ENCODE results near the gene ZNF792. TPM values are rescaled to one million over a fixed set of nuclear protein-coding genes. Genes with fewer than 3 reads are reported as not detected.
"Not testable (repeated sequence)": the region's sequence is repeated elsewhere in the genome, so short reads cannot be mapped to it uniquely, and the experiment has no call there.

ZNF792 gene
- total RNA-seq, 3 donors from 2014 or later (not counting 1 experiment from before 2014, with no cell fraction given), result 11.9 to 19.6 (median 16.2) TPM

- peaks cover 53% of the 10 kb centered on the region for H3K4me1 ChIP-seq (ENCODE audit: control insufficient read depth, insufficient read depth, low read length)
- no peaks in the 10 kb centered on the region for H3K36me3 Mint-ChIP-seq
- over 99% methylated on average over 5 of the region's 5 CpGs for WGBS (ENCODE audit: insufficient coverage)
- H3K27me3 Mint-ChIP-seq (ENCODE audit: low read depth in 2 of 2), result no peaks in the 10 kb centered on the region
- no peak overlapping the region for H3K4me3 ChIP-seq (ENCODE audit: low read length)
- no peak for DNase-seq
- no peaks in the 10 kb centered on the region for H3K27me3 ChIP-seq (ENCODE audit: control insufficient read depth, insufficient read depth, low read length)
- H3K4me3 Mint-ChIP-seq, result no peak overlapping the region
- no peaks in the 10 kb centered on the region for H3K9me3 ChIP-seq (ENCODE audit: control insufficient read depth, insufficient read depth, low read length)
- H3K36me3 ChIP-seq (ENCODE audit: control insufficient read depth, insufficient read depth, low read length), result peaks cover 26% of the 10 kb centered on the region
- H3K9me3 Mint-ChIP-seq, result no peaks in the 10 kb centered on the region
- peaks cover 35 to 55% of the 10 kb centered on the region in 2 donors for H3K4me1 Mint-ChIP-seq
- TF ChIP-seq CTCF (IDR thresholded peaks at IDR 0.05), result no peak
- H3K27ac ChIP-seq (ENCODE audit: low read length), result no peak overlapping the region
- ATAC-seq, result no peak
- peak overlapping the region in 1 of 2 donors; percentile 73 for H3K27ac Mint-ChIP-seq
- intact Hi-C loops (cut with micrococcal nuclease), result no loop called here
Measured at GRCh38 chr19:35006999-35007365, 43.0 kb upstream of the ZNF792 start.

GRCh38 chr19:35006342-35006998 is 42.4 kb upstream of the ZNF792 start:
- H3K9me3 Mint-ChIP-seq, result no peaks in the 10 kb centered on the region
- Histone ChIP-seq H3K27me3 (ENCODE audit: control insufficient read depth, insufficient read depth, low read length) (no peaks in the 10 kb centered on the region), H3K9me3 (ENCODE audit: control insufficient read depth, insufficient read depth, low read length) (no peaks in the 10 kb centered on the region), H3K36me3 (ENCODE audit: control insufficient read depth, insufficient read depth, low read length) (peaks cover 26% of the 10 kb centered on the region), H3K4me1 (ENCODE audit: control insufficient read depth, insufficient read depth, low read length) (peaks cover 53% of the 10 kb centered on the region), H3K27ac (ENCODE audit: low read length) (no peak overlapping the region), H3K4me3 (ENCODE audit: low read length) (no peak overlapping the region)
- peak overlapping the region in 1 of 2 donors; percentile 73 for H3K27ac Mint-ChIP-seq
- TF ChIP-seq CTCF (IDR thresholded peaks at IDR 0.05), result no peak
- no peak for ATAC-seq
- H3K27me3 Mint-ChIP-seq (ENCODE audit: low read depth in 2 of 2), result no peaks in the 10 kb centered on the region
- WGBS (ENCODE audit: insufficient coverage), result 96% methylated on average over 15 of the region's 15 CpGs
- no peak overlapping the region for H3K4me3 Mint-ChIP-seq
- no peak for DNase-seq
- no peaks in the 10 kb centered on the region for H3K36me3 Mint-ChIP-seq
- intact Hi-C loops (cut with micrococcal nuclease), result no loop called here
- H3K4me1 Mint-ChIP-seq, result peaks cover 35 to 55% of the 10 kb centered on the region in 2 donors

GRCh38 chr19:35006007-35006341 is 41.9 kb upstream of the ZNF792 start:
- H3K4me3 Mint-ChIP-seq; intact Hi-C loops (cut with micrococcal nuclease); DNase-seq; H3K27me3 Mint-ChIP-seq (ENCODE audit: low read depth in 2 of 2); H3K27me3 ChIP-seq (ENCODE audit: control insufficient read depth, insufficient read depth, low read length); ATAC-seq; H3K27ac Mint-ChIP-seq; H3K36me3 Mint-ChIP-seq; H3K9me3 Mint-ChIP-seq; H3K9me3 ChIP-seq (ENCODE audit: control insufficient read depth, insufficient read depth, low read length); H3K4me3 ChIP-seq (ENCODE audit: low read length); H3K27ac ChIP-seq (ENCODE audit: low read length): not testable (repeated sequence)
- Histone ChIP-seq H3K36me3 (ENCODE audit: control insufficient read depth, insufficient read depth, low read length) (peaks cover 26% of the 10 kb centered on the region), H3K4me1 (ENCODE audit: control insufficient read depth, insufficient read depth, low read length) (peaks cover 53% of the 10 kb centered on the region)
- 98% methylated on average over 6 of the region's 6 CpGs for WGBS (ENCODE audit: insufficient coverage)
- peaks cover 35 to 55% of the 10 kb centered on the region in 2 donors for H3K4me1 Mint-ChIP-seq

- no peak overlapping the region for H3K27ac ChIP-seq (ENCODE audit: low read length)
- H3K4me3 Mint-ChIP-seq, result no peak overlapping the region
- H3K36me3 Mint-ChIP-seq, result no peaks in the 10 kb centered on the region
- H3K4me1 Mint-ChIP-seq, result peaks cover 35 to 52% of the 10 kb centered on the region in 2 donors
- no peak overlapping the region for H3K27ac Mint-ChIP-seq
- no peak overlapping the region for H3K4me3 ChIP-seq (ENCODE audit: low read length)
- intact Hi-C loops (cut with micrococcal nuclease), result no loop called here
- DNase-seq (no peak), ATAC-seq (no peak)
- peaks cover 23% of the 10 kb centered on the region for H3K36me3 ChIP-seq (ENCODE audit: control insufficient read depth, insufficient read depth, low read length)
- H3K9me3 ChIP-seq (ENCODE audit: control insufficient read depth, insufficient read depth, low read length), result no peaks in the 10 kb centered on the region
- H3K9me3 Mint-ChIP-seq, result no peaks in the 10 kb centered on the region
- WGBS (ENCODE audit: insufficient coverage), result 94% methylated on average over 11 of the region's 11 CpGs
- H3K4me1 ChIP-seq (ENCODE audit: control insufficient read depth, insufficient read depth, low read length), result peaks cover 50% of the 10 kb centered on the region
- no peaks in the 10 kb centered on the region for H3K27me3 ChIP-seq (ENCODE audit: control insufficient read depth, insufficient read depth, low read length)
- no peak for TF ChIP-seq CTCF (IDR thresholded peaks at IDR 0.05)
- H3K27me3 Mint-ChIP-seq (ENCODE audit: low read depth in 2 of 2), result no peaks in the 10 kb centered on the region
Measured at GRCh38 chr19:35005256-35005977, 41.4 kb upstream of the ZNF792 start.
